PC-9 (cell line): ENCODE measurements around the gene KRT32. TPM values are rescaled to one million over a fixed set of nuclear protein-coding genes. Genes with fewer than 3 reads are reported as not detected.

ENCODE experiments used
- BruUV-seq: library from RNA; stranded (reverse); fragments of 400-500 nt; replicated peaks from 2 replicates; lab custom pipeline; 2021; lab: Mats Ljungman, UMichigan
- CTCF ChIA-PET: fragments of 300-600 bp; sonication (Branson Sonifier 250); formaldehyde crosslinking; loops from one replicate; lab custom pipeline; 2022; ENCODE audit warnings: antibody characterized with exemption; lab: Charles Lee
- POLR2A ChIA-PET: fragments of 300-600 bp; sonication (Branson Sonifier 250); formaldehyde crosslinking; loops from one replicate; lab custom pipeline; 2022; ENCODE audit warnings: antibody characterized with exemption; ENCODE audit not compliant: unreplicated experiment; lab: Charles Lee
- DNase-seq, 2 experiments: peaks; one replicate each; pipeline versions ENCODE4 v3.0.0 to v3.0.0-alpha.2; 2015 to 2022; ENCODE audit warnings: mixed read lengths in 1 of 2
- H2AFZ ChIP-seq: fragments of 200-600 bp; sonication (generic); 2 replicates; pipeline ENCODE4 v1.8.1; 2017; ENCODE audit warnings: antibody characterized with exemption
- H3F3A ChIP-seq: fragments of 200-600 bp; sonication (generic); 2 replicates; pipeline ENCODE4 v1.8.1; 2017; ENCODE audit warnings: antibody characterized with exemption, mild to moderate bottlenecking, low read depth; ENCODE audit not compliant: insufficient read depth
- H3K27ac ChIP-seq: fragments of 200-600 bp; sonication (generic); 2 replicates; pipeline ENCODE4 v1.6.1; 2016; ENCODE audit warnings: mixed run types
- H3K27me3 ChIP-seq: fragments of 200-600 bp; sonication (generic); 2 replicates; pipeline ENCODE4 v1.6.1; 2016; ENCODE audit warnings: low read depth, mixed run types; ENCODE audit not compliant: insufficient read depth
- H3K36me3 ChIP-seq: fragments of 200-600 bp; sonication (generic); 2 replicates; pipeline ENCODE4 v1.6.1; 2016; ENCODE audit warnings: low read depth, mixed run types
- H3K4me1 ChIP-seq: fragments of 200-600 bp; sonication (generic); replicated peaks from 2 replicates; pipeline ENCODE4 v1.6.1; 2016; ENCODE audit warnings: mixed run types; ENCODE audit not compliant: insufficient read depth
- H3K4me2 ChIP-seq: fragments of 200-600 bp; sonication (generic); 2 replicates; pipeline ENCODE4 v1.6.1; 2017; ENCODE audit warnings: mixed run types
- H3K4me3 ChIP-seq: fragments of 200-600 bp; sonication (generic); 2 replicates; pipeline ENCODE4 v1.6.1; 2016; ENCODE audit warnings: mixed run types
- H3K79me2 ChIP-seq: fragments of 200-600 bp; sonication (generic); 2 replicates; pipeline ENCODE4 v1.6.1; 2017; ENCODE audit warnings: low read depth, mixed run types
- H3K9me2 ChIP-seq: fragments of 200-600 bp; sonication (generic); 2 replicates; pipeline ENCODE4 v1.8.1; 2017; ENCODE audit warnings: mild to moderate bottlenecking; ENCODE audit not compliant: insufficient read depth
- H3K9me3 ChIP-seq: fragments of 200-600 bp; sonication (generic); 2 replicates; pipeline ENCODE4 v1.8.1; 2016; ENCODE audit warnings: low read depth; ENCODE audit not compliant: insufficient read depth
- H4K20me1 ChIP-seq: fragments of 200-600 bp; sonication (generic); 2 replicates; pipeline ENCODE4 v1.8.1; 2017; ENCODE audit not compliant: insufficient read depth
- CTCF ChIP-seq: fragments of 200-600 bp; sonication (generic); conservative IDR thresholded peaks from 2 replicates; pipeline ENCODE4 v1.6.1; 2017; ENCODE audit warnings: mixed run types, antibody characterized with exemption, mild to moderate bottlenecking, moderate library complexity
- EZH2 ChIP-seq: fragments of 200-600 bp; sonication (generic); IDR thresholded peaks from 2 replicates; pipeline ENCODE4 v1.8.0; 2017; ENCODE audit warnings: antibody characterized with exemption, low read depth
- intact Hi-C: fragments of 100-400 bp; cut with micrococcal nuclease; formaldehyde crosslinking; loops from one replicate; pipeline ENCODE4 v1.10.0; 2022; ENCODE audit not compliant: unreplicated experiment
- total RNA-seq: library from RNA; stranded (reverse); gene quantifications from 2 replicates; pipeline ENCODE4 v1.2.3, GENCODE V29; 2021

Gene KRT32
- total RNA-seq, 1 experiment from 2014 or later, result not detected

GRCh38 chr17:41475421-41475820, 8.2 kb upstream of the KRT32 start:
- no peak for DNase-seq
- H3K4me3 ChIP-seq, result no peak overlapping the region
- no peak overlapping the region for H3K27ac ChIP-seq
- H3F3A ChIP-seq, result no peaks in the 10 kb centered on the region
- POLR2A ChIA-PET, result no interaction called here
- H3K27me3 ChIP-seq, result no peaks in the 10 kb centered on the region
- no TSS peak for BruUV-seq
- CTCF ChIA-PET, result no interaction called here
- no peaks in the 10 kb centered on the region; the same call in 1 of the 2 replicates for H3K9me3 ChIP-seq
- no peaks in the 10 kb centered on the region for H3K9me2 ChIP-seq
- no peak overlapping the region for H2AFZ ChIP-seq
- H3K4me2 ChIP-seq, result no peak overlapping the region
- no peaks in the 10 kb centered on the region for H3K36me3 ChIP-seq
- TF ChIP-seq EZH2, result no peak
- TF ChIP-seq CTCF, result no peak
- intact Hi-C loops, result no loop called here
- H3K4me1 ChIP-seq, result no peaks in the 10 kb centered on the region
- no peaks in the 10 kb centered on the region for H4K20me1 ChIP-seq
- no peaks in the 10 kb centered on the region for H3K79me2 ChIP-seq

GRCh38 chr17:41474863-41475262, 7.7 kb upstream of the KRT32 start:
- no peak overlapping the region for H3K4me3 ChIP-seq
- TF ChIP-seq CTCF, result no peak
- no peak for TF ChIP-seq EZH2
- intact Hi-C loops, result no loop called here
- H4K20me1 ChIP-seq, result no peaks in the 10 kb centered on the region
- H3F3A ChIP-seq, result no peaks in the 10 kb centered on the region
- H3K9me2 ChIP-seq, result no peaks in the 10 kb centered on the region
- no peak overlapping the region for H3K4me2 ChIP-seq
- ChIA-PET POLR2A (no interaction called here), CTCF (no interaction called here)
- no peaks in the 10 kb centered on the region for H3K27me3 ChIP-seq
- DNase-seq, result no peak
- H3K36me3 ChIP-seq, result no peaks in the 10 kb centered on the region
- BruUV-seq, result no TSS peak
- H2AFZ ChIP-seq, result no peak overlapping the region
- H3K9me3 ChIP-seq, result no peaks in the 10 kb centered on the region; the same call in 1 of the 2 replicates
- H3K27ac ChIP-seq, result no peak overlapping the region
- H3K79me2 ChIP-seq, result no peaks in the 10 kb centered on the region
- H3K4me1 ChIP-seq, result no peaks in the 10 kb centered on the region

- intact Hi-C loops, result no loop called here
- Histone ChIP-seq H2AFZ (no peak overlapping the region), H3K4me3 (no peak overlapping the region), H3K9me2 (no peaks in the 10 kb centered on the region), H3K4me1 (peaks cover 20% of the 10 kb centered on the region), H3K4me2 (no peak overlapping the region), H3K9me3 (no peaks in the 10 kb centered on the region; the same call in 1 of the 2 replicates), H4K20me1 (no peaks in the 10 kb centered on the region), H3K27ac (no peak overlapping the region), H3K36me3 (no peaks in the 10 kb centered on the region), H3K79me2 (no peaks in the 10 kb centered on the region), H3K27me3 (no peaks in the 10 kb centered on the region), H3F3A (peaks cover 10% of the 10 kb centered on the region; the same call in 1 of the 2 replicates)
- TF ChIP-seq EZH2 (no peak), CTCF (no peak)
- DNase-seq, result no peak
- POLR2A ChIA-PET, result no interaction called here
- CTCF ChIA-PET, result no interaction called here
- no TSS peak for BruUV-seq
Observed at GRCh38 chr17:41468346-41468745, 1.2 kb upstream of the KRT32 start.
